ENCODE measurements around the gene OPN3.
"Not testable (repeated sequence)": the region's sequence is repeated elsewhere in the genome, so short reads cannot be mapped to it uniquely, and the experiment has no call there.

OPN3 gene

DNA sequence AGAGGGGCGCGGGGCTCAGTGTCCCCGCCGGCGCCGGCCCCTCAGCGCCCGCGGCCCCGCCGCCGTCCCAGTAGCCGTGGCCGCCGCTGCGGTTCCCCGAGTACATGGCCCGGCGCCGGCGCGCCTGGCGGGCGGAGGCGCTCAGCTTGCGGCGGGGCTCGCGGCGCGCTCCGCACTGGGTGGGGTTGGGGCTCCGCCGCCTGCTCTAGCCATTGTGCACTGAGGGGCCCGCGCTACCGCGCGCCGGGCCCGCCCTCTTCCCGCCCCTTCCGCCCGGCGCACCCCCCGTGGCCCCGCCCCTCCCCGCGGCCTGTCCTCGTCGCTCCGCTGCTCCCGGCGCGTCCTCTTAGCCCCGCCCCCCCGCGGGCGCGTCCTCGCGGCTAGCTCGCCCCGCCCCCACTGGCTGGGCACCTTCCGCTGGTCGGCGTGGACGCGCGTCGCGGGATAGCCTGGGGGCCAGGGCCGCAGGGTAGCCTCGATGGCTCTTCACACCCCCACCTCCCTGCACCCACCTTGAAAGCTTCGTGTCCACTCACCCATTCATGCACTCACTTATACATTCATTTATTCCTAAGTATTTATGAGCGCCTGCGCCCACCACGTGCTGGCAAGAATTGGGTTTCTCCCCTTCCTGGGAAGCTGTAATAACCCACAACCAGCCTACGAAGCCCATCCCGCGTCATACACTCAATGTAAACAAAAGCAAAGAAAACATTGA is at the start of gene OPN3, which contains the start of gene CHML:
TSS of gene OPN3 (minus strand) at position 221 of the 718 bp plus-strand sequence. CDS start at position 106, 115 bp downstream.
TSS of gene CHML (minus strand) at position 221 of the 718 bp plus-strand sequence. CDS start 4,603 bp downstream, outside the sequence.
- ATAC-seq (peak; percentile 98), DNase-seq (peak; percentile 97)

DNA sequence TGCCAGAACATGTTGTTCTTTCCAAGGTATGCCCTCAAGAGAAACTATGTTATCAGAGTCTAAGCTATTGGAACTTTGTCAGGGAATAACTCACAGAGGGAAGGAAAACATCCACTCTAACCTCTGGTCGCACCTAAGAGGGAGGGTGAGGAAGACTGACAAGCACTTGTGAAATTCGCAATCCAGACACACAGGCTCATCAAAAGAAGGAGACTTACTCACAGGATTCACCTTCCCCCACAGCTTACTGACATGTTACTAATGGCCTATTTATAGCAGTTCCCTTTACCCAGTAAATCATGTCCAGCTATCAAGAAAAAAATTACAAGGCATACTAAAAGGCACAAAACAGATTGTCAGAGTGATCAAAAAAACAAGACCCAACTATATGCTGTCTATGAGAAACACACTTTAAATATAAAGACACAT is 48.8 kb upstream of the OPN3 start:
- ATAC-seq (no peak), DNase-seq (no peak)

DNA sequence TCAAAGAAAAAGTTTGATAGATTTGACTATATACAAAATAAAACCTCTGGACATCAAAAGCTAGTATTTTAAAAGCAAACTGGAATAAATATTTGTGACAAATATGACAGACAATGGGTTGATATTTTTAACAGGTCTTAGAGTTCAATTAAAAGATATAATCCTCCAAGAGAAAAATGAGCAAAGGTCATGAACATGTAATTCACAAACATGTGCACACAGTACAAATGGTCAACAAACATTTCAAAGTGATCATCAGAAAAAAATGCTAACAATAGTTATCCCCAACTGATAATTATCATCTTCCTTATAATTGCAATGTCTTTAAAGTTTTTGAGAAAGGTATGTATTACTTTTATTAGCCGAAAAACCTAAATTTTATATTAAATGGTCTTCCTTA is 43.9 kb upstream of the OPN3 start:
- no peak for ATAC-seq

GRCh38 chr1:241682921-241683320 is 42.8 kb upstream of the OPN3 start:
- ATAC-seq: no peak
- DNase-seq: no peak

More for the DNA sequence above, 43.9 kb upstream of the OPN3 start:
- no peak for DNase-seq

GRCh38 chr1:241681861-241682448 is 41.8 kb upstream of the OPN3 start:
- ATAC-seq, DNase-seq: not testable (repeated sequence)

GRCh38 chr1:241679961-241680360 is 39.8 kb upstream of the OPN3 start:
- DNase-seq: no peak
- no peak for ATAC-seq

GRCh38 chr1:241679404-241679803 is 39.2 kb upstream of the OPN3 start:
- DNase-seq (no peak), ATAC-seq (no peak)

- no peak for DNase-seq
- ATAC-seq: no peak
These were observed 38.4 kb upstream of the OPN3 start for GRCh38 chr1:241678536-241678935.

DNA sequence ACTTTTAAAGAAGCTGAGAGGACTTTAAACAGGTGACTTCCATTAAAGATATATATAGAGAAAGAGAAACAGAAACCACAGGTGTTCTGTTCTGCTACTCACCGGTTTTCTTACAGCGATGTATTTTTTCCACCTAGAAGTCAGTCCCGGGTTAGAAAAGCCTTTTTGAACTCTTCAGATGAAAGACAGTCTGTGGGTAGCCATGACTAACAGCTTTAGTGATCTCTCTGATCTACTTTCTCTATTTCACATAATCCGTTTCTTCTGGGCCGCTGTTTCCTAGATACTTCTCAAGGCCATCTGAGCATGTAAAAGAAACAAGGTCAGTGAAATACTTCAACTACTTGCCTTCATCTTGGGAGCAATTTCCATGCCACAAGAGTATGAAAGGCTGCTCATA is 37.0 kb upstream of the OPN3 start:
- DNase-seq: no peak
- peak; percentile 98 for ATAC-seq

DNA sequence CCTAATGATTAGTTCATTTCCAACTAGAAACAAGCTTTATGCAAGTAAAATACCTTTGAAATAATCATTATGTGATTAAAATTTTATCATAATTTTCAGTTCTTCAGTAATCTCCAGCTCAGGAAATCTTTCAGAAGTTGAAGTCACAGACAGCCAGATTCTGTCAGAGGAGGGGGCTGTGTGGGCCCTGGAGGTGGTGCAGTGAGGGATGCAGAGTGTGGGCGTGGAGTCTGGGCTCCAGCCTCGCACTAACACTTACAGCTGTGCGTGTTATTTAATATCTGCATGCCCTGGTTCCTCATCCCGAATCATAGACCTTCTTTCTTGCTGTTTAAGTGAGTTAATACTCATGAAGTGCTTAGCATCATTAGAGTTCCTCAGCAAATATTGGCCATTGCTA is 35.8 kb upstream of the OPN3 start:
- ATAC-seq (no peak), DNase-seq (peak; percentile 11)

DNA sequence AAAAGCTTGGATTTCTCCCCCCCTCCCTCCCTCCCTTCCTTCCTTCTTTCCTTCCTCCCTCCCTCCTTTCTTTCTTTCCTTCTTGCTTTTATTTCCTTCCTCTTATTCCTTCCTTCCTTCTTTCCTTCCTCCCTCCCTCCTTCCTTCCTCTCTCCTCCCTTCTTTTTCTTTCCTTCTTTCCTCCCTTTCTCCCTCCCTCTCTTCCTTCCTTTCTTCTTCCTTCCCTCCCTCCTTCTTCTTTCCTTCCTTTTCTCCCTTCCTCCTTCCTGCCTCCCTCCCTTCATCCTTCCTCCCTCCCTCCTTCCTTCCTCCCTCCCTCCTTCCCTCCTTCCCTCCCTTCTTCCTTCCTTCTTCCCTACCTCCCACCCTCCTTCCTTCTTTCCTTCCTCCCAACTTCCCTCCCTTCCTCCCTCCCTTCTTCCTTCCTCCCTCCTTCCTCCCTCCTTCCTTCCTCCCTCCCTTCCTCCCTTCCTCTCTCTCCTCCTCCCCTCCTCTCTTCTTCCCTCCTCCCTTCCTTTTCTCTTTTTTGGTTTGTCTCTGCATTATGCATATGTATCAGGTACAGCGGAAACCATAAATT is 34.7 kb upstream of the OPN3 start:
- ATAC-seq (no peak), DNase-seq (no peak)

GRCh38 chr1:241672301-241672700 is 32.1 kb upstream of the OPN3 start:
- no peak for ATAC-seq
- DNase-seq: no peak

DNA sequence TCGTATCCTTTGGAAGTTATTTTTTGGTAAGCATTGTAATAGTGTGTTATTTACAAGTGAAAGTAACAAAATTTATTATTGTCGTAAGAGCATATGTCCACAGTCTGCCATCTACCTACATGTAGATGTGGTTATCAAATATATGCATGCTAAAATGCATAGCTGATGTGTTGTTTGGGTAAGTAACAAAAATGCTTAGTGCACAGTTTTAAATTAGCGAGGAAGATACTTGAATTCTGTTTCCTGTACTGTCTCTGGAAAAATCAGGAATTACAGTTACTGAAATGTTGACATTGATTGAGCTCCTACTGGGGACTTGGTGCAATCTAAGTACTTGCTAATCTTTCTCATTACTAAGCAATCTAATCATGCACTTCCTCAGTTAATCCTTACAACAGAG is 26.2 kb upstream of the OPN3 start:
- DNase-seq (no peak), ATAC-seq (no peak)

DNA sequence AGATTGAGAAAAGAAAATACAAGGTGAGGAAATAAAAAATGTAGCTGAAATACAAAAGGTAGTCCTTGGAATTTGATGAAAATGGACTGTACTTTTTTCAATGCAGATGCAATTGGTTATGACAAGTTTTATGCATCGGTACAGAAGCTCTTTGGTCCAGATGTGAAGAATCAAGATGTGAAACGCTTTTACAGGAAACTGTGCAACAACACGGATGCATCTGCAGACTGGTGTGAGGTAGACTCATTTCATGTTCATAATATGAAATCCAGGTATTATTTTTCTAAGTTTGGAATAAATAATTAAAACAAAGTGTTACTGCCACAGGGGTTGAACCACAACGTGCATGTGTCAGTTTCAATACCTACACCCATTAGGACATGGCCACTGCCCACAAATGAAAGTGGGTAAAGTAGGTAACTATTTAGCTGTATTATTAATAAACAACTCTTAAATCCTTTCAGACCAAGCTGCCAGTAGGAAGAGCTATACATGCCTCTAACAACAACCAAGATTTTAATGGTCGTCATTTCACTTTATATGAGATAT is 20.3 kb upstream of the OPN3 start:
- DNase-seq (no peak), ATAC-seq (no peak)

GRCh38 chr1:241659016-241659415 is 18.8 kb upstream of the OPN3 start:
- DNase-seq, ATAC-seq: not testable (repeated sequence)

- ATAC-seq: no peak
- no peak for DNase-seq
These were observed 18.1 kb upstream of the OPN3 start for GRCh38 chr1:241658081-241658793.

GRCh38 chr1:241654641-241655040 is 14.5 kb upstream of the OPN3 start:
- DNase-seq: no peak
- no peak for ATAC-seq

DNA sequence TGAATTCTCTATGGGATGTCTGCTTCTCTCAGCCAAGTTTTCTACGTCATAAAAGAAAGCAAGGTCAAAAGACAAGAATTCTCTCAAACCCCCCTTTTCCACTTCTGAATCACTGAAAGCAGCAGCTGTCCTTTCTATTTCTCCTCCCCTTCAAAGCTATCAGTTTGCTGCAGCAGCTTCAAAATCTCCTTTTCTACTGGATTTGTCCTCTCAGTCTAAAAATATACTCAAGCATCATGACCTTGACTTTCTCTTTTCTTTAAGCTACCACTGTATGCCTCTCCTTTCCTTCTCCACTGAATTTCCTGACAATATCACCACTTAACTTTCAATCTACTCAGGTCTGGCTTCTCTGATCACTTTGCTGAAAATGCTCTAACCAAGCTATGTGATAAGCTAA is 13.8 kb upstream of the OPN3 start:
- no peak for DNase-seq
- ATAC-seq: no peak

DNA sequence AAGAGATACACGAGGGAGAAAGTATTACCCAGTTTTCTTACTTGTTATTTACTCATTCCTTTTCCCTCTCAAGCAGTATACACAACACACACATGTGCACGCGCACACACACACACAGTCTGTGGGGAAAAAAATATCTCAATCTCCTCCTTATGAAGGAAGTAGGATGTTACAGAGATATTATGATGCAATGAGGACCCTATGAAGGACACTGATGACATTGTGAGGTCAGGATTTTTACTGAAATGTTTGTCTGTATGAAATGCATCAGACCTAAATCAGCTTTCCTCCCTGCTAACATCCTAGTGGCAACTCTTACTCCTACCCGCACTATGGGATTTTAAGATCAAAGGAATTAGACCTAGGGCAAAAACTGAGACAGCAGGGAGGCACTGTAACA is 11.8 kb upstream of the OPN3 start, which contains the start of gene WDR64:
TSS of gene WDR64 (plus strand) at position 270 of the 400 bp plus-strand sequence. CDS start 204 bp downstream, outside the sequence.
- DNase-seq: no peak
- no peak for ATAC-seq

DNA sequence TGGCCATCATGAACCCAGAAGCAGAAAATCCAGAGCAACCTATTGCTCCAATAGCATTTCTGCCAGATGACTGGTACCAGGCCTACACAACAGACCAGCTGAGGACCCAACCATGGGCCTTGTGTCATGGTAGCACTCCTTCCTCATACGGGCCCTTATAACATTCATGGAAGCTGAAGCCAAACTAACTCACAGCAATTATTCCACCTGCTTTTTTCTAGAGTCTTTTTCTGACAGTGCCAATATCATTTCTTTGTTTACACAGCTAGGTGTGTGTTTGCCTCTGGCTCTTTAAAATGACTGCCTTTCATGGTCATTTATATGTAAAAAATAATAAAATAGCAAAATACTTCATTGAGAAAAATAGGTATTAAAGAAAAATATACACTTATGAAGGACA is 8.0 kb upstream of the OPN3 start:
- ATAC-seq: no peak

GRCh38 chr1:241647658-241648057 is 7.5 kb upstream of the OPN3 start:
- DNase-seq: no peak
- ATAC-seq: peak; percentile 37

More for the DNA sequence above, 8.0 kb upstream of the OPN3 start:
- no peak for DNase-seq

DNA sequence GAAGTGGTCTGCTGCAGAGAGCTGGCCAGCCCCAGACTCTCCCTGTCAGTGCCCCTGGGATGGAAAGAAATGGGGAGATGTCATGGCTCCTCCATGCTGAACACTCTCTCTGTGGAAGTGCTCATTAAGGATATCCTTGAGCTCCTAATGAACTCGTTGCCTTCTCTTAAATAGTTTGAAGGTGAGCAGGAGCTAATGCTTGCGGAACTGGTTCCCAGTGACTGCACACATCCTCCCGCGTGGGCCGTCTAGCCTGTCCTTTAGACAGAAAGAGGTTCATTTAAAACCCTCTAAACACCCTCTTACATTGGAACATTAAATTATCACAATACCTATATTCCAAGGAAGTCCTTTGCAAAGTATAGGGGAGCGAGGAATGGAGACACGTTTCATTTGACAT is 6.0 kb upstream of the OPN3 start:
- ATAC-seq: no peak
- DNase-seq: no peak
